Measurements from ENCODE around the gene ZMIZ1. TPM values are rescaled to one million over a fixed set of nuclear protein-coding genes. Genes with fewer than 3 reads are reported as not detected.

The ZMIZ1 gene
- total RNA-seq, 1 experiment from 2014 or later, result 11.5 TPM

DNA sequence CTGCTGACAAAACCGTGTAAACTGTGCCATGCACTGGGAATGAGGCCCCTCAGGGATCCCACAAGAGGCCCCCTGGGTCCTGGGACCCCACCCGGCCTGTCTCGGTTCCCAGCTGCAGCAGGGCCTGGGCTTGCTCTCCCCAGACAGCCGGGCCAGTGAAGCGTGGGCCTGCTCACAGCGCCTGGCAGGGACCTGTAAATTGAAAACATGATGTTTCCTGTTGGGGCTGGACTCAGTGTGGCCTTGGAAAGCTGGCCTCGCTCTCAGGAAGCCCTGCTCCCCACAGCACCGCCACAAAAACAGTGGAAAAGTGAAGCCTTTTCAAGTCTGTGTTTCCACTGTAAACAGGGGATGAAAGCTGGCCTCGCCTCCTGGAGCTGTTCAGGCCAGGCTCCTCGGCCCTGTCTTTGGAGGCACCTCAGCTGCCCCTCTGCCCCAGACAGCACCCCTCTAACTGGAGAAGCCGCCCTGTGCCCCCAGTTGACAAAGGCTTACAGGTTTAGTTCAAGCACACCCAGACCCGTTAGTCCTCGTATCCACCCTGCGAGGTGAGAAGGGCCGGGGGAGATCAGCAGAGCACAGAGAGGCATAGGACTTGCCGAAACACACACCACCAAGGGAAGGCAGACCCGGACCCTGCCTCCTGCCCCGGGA lies 108.3 kb downstream of the ZMIZ1 start:
- Histone ChIP-seq H3K27ac (no peak overlapping the region; the same call in 1 of the 2 replicates), H3K9me3 (replicated peaks) (no peaks in the 10 kb centered on the region), H3K36me3 (no peaks in the 10 kb centered on the region), H3K4me3 (no peak overlapping the region), H3K27me3 (no peaks in the 10 kb centered on the region), H3K4me1 (peaks cover 95% of the 10 kb centered on the region)
- no peak for DNase-seq

DNA sequence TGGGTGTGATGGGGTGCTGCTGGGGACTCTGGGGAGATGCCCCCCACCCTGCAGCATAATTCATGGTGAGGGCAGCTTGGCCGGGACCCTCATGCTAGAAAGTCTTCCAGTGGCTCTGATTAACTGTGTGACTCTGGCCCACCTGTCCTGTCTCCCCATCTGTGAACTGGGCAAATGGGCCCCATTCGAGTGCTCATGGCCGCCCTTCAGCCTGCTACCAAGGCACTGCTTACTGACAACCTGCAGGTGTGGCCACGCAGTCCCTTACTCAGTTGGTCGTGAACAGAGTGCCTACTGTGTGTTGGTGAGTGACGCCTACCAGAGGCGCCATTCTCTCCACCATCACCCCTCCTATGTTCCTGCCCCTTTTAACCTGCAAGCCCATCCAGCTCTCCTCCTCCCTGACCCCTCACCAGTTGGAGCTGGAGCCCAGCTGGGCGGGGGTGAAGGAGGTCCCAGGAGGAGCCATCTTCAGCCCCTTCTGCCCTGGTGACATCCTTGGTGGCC lies 109.4 kb downstream of the ZMIZ1 start:
- Histone ChIP-seq H3K27me3 (no peaks in the 10 kb centered on the region), H3K36me3 (no peaks in the 10 kb centered on the region), H3K9me3 (replicated peaks) (no peaks in the 10 kb centered on the region), H3K4me1 (peaks cover 92% of the 10 kb centered on the region), H3K4me3 (no peak overlapping the region), H3K27ac (peak overlapping the region; percentile 58)
- no peak for DNase-seq

GRCh38 chr10:79178614-79179163 lies 109.9 kb downstream of the ZMIZ1 start:
- Histone ChIP-seq H3K27me3 (no peaks in the 10 kb centered on the region), H3K4me3 (no peak overlapping the region), H3K27ac (peak overlapping the region; percentile 58), H3K9me3 (replicated peaks) (no peaks in the 10 kb centered on the region), H3K36me3 (no peaks in the 10 kb centered on the region; the same call in 1 of the 2 replicates), H3K4me1 (peaks cover 95% of the 10 kb centered on the region)
- DNase-seq, result peak; percentile 72 to 74

- Histone ChIP-seq H3K36me3 (no peaks in the 10 kb centered on the region; the same call in 1 of the 2 replicates), H3K27me3 (no peaks in the 10 kb centered on the region), H3K27ac (peak overlapping the region; percentile 58), H3K9me3 (replicated peaks) (no peaks in the 10 kb centered on the region), H3K4me1 (peaks cover 95% of the 10 kb centered on the region), H3K4me3 (no peak overlapping the region)
- DNase-seq, result peak in 1 of 2 experiments; percentile 59
These were observed 110.6 kb downstream of the ZMIZ1 start for GRCh38 chr10:79179164-79179956.

GRCh38 chr10:79179957-79180309 lies 111.2 kb downstream of the ZMIZ1 start:
- H3K27ac ChIP-seq, result no peak overlapping the region

DNA sequence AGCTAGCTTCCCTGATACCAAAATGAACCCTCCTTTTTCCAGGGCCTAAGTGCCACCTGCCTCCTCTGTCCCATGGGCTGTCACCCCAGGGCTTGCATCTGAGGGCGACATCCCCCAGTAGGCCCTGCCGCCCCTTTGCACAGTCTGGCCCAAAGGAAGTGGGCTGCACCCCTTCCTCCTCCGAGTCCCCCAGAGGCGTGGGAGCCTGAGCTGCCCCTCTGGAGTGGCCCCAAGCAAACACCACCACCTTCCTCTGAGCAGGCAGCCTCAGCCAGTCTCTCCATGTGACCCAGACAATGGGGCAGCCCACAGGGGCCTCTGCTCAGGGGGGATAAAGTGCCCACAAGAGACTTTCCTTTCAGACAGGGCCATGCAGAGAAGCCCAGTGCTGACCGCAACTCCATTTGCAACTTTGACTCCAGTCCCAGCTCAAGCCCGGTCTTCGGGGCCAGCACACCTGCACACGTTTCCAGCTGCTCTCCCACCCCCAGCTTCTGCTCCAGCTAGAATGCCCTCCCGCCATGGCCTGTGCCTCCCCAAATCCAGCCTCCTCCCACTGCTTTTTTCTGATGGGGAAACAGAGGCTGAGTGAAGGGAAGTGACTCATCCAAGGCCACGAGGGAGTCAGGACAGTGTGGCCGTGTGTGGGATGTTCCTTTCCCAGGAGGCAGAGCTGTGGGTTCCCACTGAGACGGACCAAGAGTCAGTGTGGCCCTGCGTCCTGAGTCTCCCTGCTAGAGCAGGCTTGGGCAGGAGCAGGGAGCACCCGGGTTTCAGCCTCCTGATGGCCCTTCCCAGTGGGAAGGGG lies 111.9 kb downstream of the ZMIZ1 start:
- Histone ChIP-seq H3K9me3 (replicated peaks) (no peaks in the 10 kb centered on the region), H3K4me1 (peaks cover 95% of the 10 kb centered on the region), H3K27me3 (no peaks in the 10 kb centered on the region), H3K27ac (0 out of 2 replicates have a peak overlapping the region, but pooled peaks have one; percentile 9), H3K4me3 (no peak overlapping the region), H3K36me3 (no peaks in the 10 kb centered on the region; the same call in 1 of the 2 replicates)
- no peak for DNase-seq

More at GRCh38 chr10:79179957-79180309, 111.2 kb downstream of the ZMIZ1 start:
- no peaks in the 10 kb centered on the region; the same call in 1 of the 2 replicates for H3K36me3 ChIP-seq
- no peak for DNase-seq
- H3K4me3 ChIP-seq, result no peak overlapping the region
- H3K9me3 ChIP-seq (replicated peaks), result no peaks in the 10 kb centered on the region
- no peaks in the 10 kb centered on the region for H3K27me3 ChIP-seq
- peaks cover 95% of the 10 kb centered on the region for H3K4me1 ChIP-seq

DNA sequence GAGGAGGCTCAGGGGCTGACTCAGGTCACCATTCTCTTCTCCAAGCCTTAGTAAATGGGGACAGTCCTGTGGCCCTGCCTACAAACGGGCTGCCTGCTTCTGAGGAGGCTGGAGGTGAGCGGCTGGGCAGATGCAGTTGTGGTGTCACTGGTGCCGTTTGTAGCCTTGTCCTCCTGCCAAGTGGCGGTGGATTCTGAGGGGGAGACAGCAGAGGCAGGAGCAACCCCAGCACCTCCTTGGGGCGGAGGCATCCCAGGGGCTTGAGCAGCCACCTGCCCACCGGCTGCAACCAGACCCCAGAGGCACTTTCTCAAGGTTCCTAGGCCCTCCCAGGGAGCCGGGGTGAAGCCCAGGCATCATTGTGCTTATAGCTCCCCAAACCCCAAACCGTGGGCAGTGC lies 112.5 kb downstream of the ZMIZ1 start:
- Histone ChIP-seq H3K27me3 (no peaks in the 10 kb centered on the region), H3K4me3 (no peak overlapping the region), H3K4me1 (peaks cover 95% of the 10 kb centered on the region), H3K36me3 (no peaks in the 10 kb centered on the region; the same call in 1 of the 2 replicates), H3K27ac (0 out of 2 replicates have a peak overlapping the region, but pooled peaks have one; percentile 9), H3K9me3 (replicated peaks) (no peaks in the 10 kb centered on the region)
- no peak for DNase-seq

GRCh38 chr10:79181698-79182521 lies 113.1 kb downstream of the ZMIZ1 start:
- peak; percentile 63 to 72 for DNase-seq
- Histone ChIP-seq H3K36me3 (no peaks in the 10 kb centered on the region; the same call in 1 of the 2 replicates), H3K4me1 (peaks cover 91% of the 10 kb centered on the region), H3K27ac (no peak overlapping the region), H3K9me3 (replicated peaks) (no peaks in the 10 kb centered on the region), H3K4me3 (no peak overlapping the region), H3K27me3 (no peaks in the 10 kb centered on the region)

GRCh38 chr10:79182781-79183467 lies 114.2 kb downstream of the ZMIZ1 start:
- Histone ChIP-seq H3K4me3 (no peak overlapping the region), H3K9me3 (replicated peaks) (no peaks in the 10 kb centered on the region), H3K27me3 (no peaks in the 10 kb centered on the region), H3K36me3 (no peaks in the 10 kb centered on the region; the same call in 1 of the 2 replicates), H3K27ac (no peak overlapping the region), H3K4me1 (peaks cover 84% of the 10 kb centered on the region)
- DNase-seq, result no peak

- no peaks in the 10 kb centered on the region for H3K27me3 ChIP-seq
- peak overlapping the region; percentile 44 for H3K27ac ChIP-seq
- no peak overlapping the region for H3K4me3 ChIP-seq
- H3K4me1 ChIP-seq, result peaks cover 78% of the 10 kb centered on the region
- H3K36me3 ChIP-seq, result no peaks in the 10 kb centered on the region; the same call in 1 of the 2 replicates
- H3K9me3 ChIP-seq (replicated peaks), result no peaks in the 10 kb centered on the region
- DNase-seq, result no peak
These were observed 114.7 kb downstream of the ZMIZ1 start for GRCh38 chr10:79183468-79183865.

GRCh38 chr10:79184145-79184625 lies 115.4 kb downstream of the ZMIZ1 start:
- peak; percentile 60 to 69 for DNase-seq
- Histone ChIP-seq H3K27ac (peak overlapping the region; percentile 44), H3K4me1 (peaks cover 71% of the 10 kb centered on the region)

GRCh38 chr10:79184657-79185056 lies 115.9 kb downstream of the ZMIZ1 start:
- H3K4me3 ChIP-seq, result no peak overlapping the region
- DNase-seq, result no peak
- no peaks in the 10 kb centered on the region for H3K27me3 ChIP-seq
- no peaks in the 10 kb centered on the region for H3K9me3 ChIP-seq (replicated peaks)
- peak overlapping the region; percentile 44 for H3K27ac ChIP-seq
- H3K4me1 ChIP-seq, result peaks cover 66% of the 10 kb centered on the region
- no peaks in the 10 kb centered on the region; the same call in 1 of the 2 replicates for H3K36me3 ChIP-seq

More at GRCh38 chr10:79184145-79184625, 115.4 kb downstream of the ZMIZ1 start:
- Histone ChIP-seq H3K9me3 (replicated peaks) (no peaks in the 10 kb centered on the region), H3K4me3 (no peak overlapping the region), H3K27me3 (no peaks in the 10 kb centered on the region), H3K36me3 (no peaks in the 10 kb centered on the region; the same call in 1 of the 2 replicates)
